Mesenteric fat pad (tissue), 1 donor: Measurements from ENCODE around the gene MOSPD3. TPM values are rescaled to one million over a fixed set of nuclear protein-coding genes. Genes with fewer than 3 reads are reported as not detected.

Experiments used
- DNase-seq: peaks from one replicate; pipeline ENCODE4 v3.0.0-alpha.2; 2020; ENCODE audit warnings: low spot score
- total RNA-seq: library from RNA; stranded (reverse); fragmentation: NEBNext Ultra II Directional; extraction: Animal tissue kit (Norgen Biotek cat#: 25700); gene quantifications from one replicate; pipeline ENCODE4 v1.2.1, GENCODE V29; 2021
- donor health status: DM: yes; HTN: yes; CAD: no.

MOSPD3 gene
- total RNA-seq, 1 donor from 2014 or later = 12.9 TPM

- DNase-seq = no peak
These were observed 37.1 kb upstream of the MOSPD3 start for GRCh38 chr7:100575206-100575631.

- no peak for DNase-seq
These were observed 36.5 kb upstream of the MOSPD3 start for GRCh38 chr7:100575746-100576383.

GRCh38 chr7:100576384-100576993, 35.9 kb upstream of the MOSPD3 start:
- DNase-seq = no peak

- no peak for DNase-seq
These were observed 35.2 kb upstream of the MOSPD3 start for GRCh38 chr7:100577103-100577502.

- no peak for DNase-seq
These were observed 34.8 kb upstream of the MOSPD3 start for GRCh38 chr7:100577507-100577906.

- DNase-seq = no peak
These were observed 33.8 kb upstream of the MOSPD3 start for GRCh38 chr7:100578246-100579183.

GRCh38 chr7:100580466-100581283, 31.7 kb upstream of the MOSPD3 start:
- DNase-seq = no peak

GRCh38 chr7:100582041-100582579, 30.2 kb upstream of the MOSPD3 start:
- DNase-seq = no peak

- DNase-seq = no peak
These were observed 29.7 kb upstream of the MOSPD3 start for GRCh38 chr7:100582650-100583049.

- no peak for DNase-seq
These were observed 28.9 kb upstream of the MOSPD3 start for GRCh38 chr7:100583132-100584053.

- DNase-seq = no peak
These were observed 28.2 kb upstream of the MOSPD3 start for GRCh38 chr7:100584054-100584682.

- DNase-seq = no peak
These were observed 27.4 kb upstream of the MOSPD3 start for GRCh38 chr7:100584683-100585510.

GRCh38 chr7:100585511-100586265, 26.7 kb upstream of the MOSPD3 start, which contains the start of gene LRCH4:
TSS of gene LRCH4 (minus strand) at chr7:100586129. CDS start at chr7:100586100, 29 bp downstream.
- DNase-seq = no peak

- peak; percentile 99 for DNase-seq
These were observed 25.9 kb upstream of the MOSPD3 start, which contains the start of gene FBXO24 for GRCh38 chr7:100586266-100587025. TSS of gene FBXO24 (plus strand) at chr7:100586328. CDS start at chr7:100586626, 298 bp downstream.

GRCh38 chr7:100588438-100588837, 23.9 kb upstream of the MOSPD3 start:
- no peak for DNase-seq

- no peak for DNase-seq
These were observed 22.9 kb upstream of the MOSPD3 start for GRCh38 chr7:100589341-100589947.
